SK-N-SH (cell line): Measurements from ENCODE around the gene TRIM72. TPM values are rescaled to one million over a fixed set of nuclear protein-coding genes. Genes with fewer than 3 reads are reported as not detected.

Experiments used
- CTCF ChIA-PET: fragments of 300-600, 350-600 bp; formaldehyde crosslinking; extraction: SDS; loops from one replicate; lab custom pipeline; 2021; lab: Yijun Ruan, JAX
- POLR2A ChIA-PET: fragments of 350-600 bp; sonication (Branson Sonifier 250); formaldehyde crosslinking; extraction: SDS; loops from one replicate; lab custom pipeline; 2020; ENCODE audit warnings: antibody characterized with exemption, inconsistent platforms; lab: Yijun Ruan, JAX
- DNase-seq: peaks from one replicate; pipeline ENCODE4 v3.0.0; 2012
- H2AFZ ChIP-seq: fragments of 200-600 bp; sonication (generic); 2 replicates; pipeline ENCODE4 v1.8.1; 2016; ENCODE audit warnings: antibody characterized with exemption, mild to moderate bottlenecking, low read depth
- H3F3A ChIP-seq: fragments of 200-600 bp; sonication (generic); replicated peaks from 2 replicates; pipeline ENCODE3; 2016; ENCODE audit warnings: antibody characterized with exemption, mild to moderate bottlenecking; ENCODE audit not compliant: insufficient read depth
- H3K27ac ChIP-seq, 2 experiments: fragments of 200-500 bp in 1 of 2; fragments of 200-600 bp in 1 of 2; sonication (Bioruptor generic) in 1 of 2; sonication (generic), shearing (Covaris generic) in 1 of 2; 2 replicates each; pipeline versions ENCODE4 v1.5.1 to v1.6.1; 2014 to 2016; ENCODE audit warnings: low read depth in 2 of 2, inconsistent platforms in 1 of 2, low read length in 1 of 2, mild to moderate bottlenecking in 1 of 2, mixed read lengths in 1 of 2
- H3K27me3 ChIP-seq: fragments of 200-600 bp; sonication (generic), shearing (Covaris generic); 2 replicates; pipeline ENCODE4 v1.6.1; 2016; ENCODE audit warnings: mixed run types; ENCODE audit not compliant: insufficient read depth
- H3K36me3 ChIP-seq, 2 experiments: fragments of 200-500 bp in 1 of 2; fragments of 200-600 bp in 1 of 2; sonication (Bioruptor generic) in 1 of 2; sonication (generic) in 1 of 2; replicated peaks in 1 of 2; 2 replicates each; pipeline versions ENCODE3 to v1.5.1; 2014 to 2016; ENCODE audit warnings: low read length in 1 of 2, mild to moderate bottlenecking in 1 of 2; ENCODE audit not compliant: insufficient read depth in 2 of 2, control insufficient read depth in 1 of 2
- H3K4me1 ChIP-seq, 2 experiments: fragments of 200-500 bp in 1 of 2; fragments of 200-600 bp in 1 of 2; sonication (Bioruptor generic) in 1 of 2; sonication (generic), shearing (Covaris generic) in 1 of 2; 2 replicates each; pipeline versions ENCODE4 v1.5.1 to v1.6.1; 2014 to 2016; ENCODE audit warnings: low read depth in 1 of 2, low read length in 1 of 2, mixed run types in 1 of 2; ENCODE audit not compliant: insufficient read depth in 2 of 2, control insufficient read depth in 1 of 2
- H3K4me2 ChIP-seq: fragments of 200-600 bp; sonication (generic), shearing (Covaris generic); 2 replicates; pipeline ENCODE4 v1.6.1; 2017; ENCODE audit warnings: mixed run types
- H3K4me3 ChIP-seq, 2 experiments: fragments of 200-500 bp in 1 of 2; fragments of 200-600 bp in 1 of 2; sonication (Bioruptor generic) in 1 of 2; sonication (generic), shearing (Covaris generic) in 1 of 2; 2 replicates each; pipeline versions ENCODE4 v1.5.1 to v1.8.1; 2014 to 2016; ENCODE audit warnings: low read depth in 2 of 2, inconsistent platforms in 1 of 2, low read length in 1 of 2, mild to moderate bottlenecking in 1 of 2, mixed read lengths in 1 of 2, moderate library complexity in 1 of 2
- H3K79me2 ChIP-seq: fragments of 200-600 bp; sonication (generic); 2 replicates; pipeline ENCODE4 v1.8.1; 2017; ENCODE audit warnings: mild to moderate bottlenecking; ENCODE audit not compliant: insufficient read depth
- H3K9ac ChIP-seq: fragments of 200-600 bp; sonication (generic); 2 replicates; pipeline ENCODE4 v1.6.1; 2017; ENCODE audit warnings: mixed run types
- H3K9me2 ChIP-seq: fragments of 200-600 bp; sonication (generic); 2 replicates; pipeline ENCODE4 v1.6.1; 2017; ENCODE audit warnings: mixed run types
- H3K9me3 ChIP-seq: fragments of 200-600 bp; sonication (generic); 2 replicates; pipeline ENCODE4 v1.6.1; 2017; ENCODE audit warnings: mixed run types, mild to moderate bottlenecking, moderate library complexity
- H4K20me1 ChIP-seq: fragments of 200-600 bp; sonication (generic); 2 replicates; pipeline ENCODE4 v1.6.1; 2017; ENCODE audit warnings: mild to moderate bottlenecking, mixed run types; ENCODE audit not compliant: insufficient read depth
- CTCF ChIP-seq: fragments of 200-600 bp; sonication (generic); IDR thresholded peaks from 2 replicates; pipeline ENCODE4 v1.6.1; 2017; ENCODE audit warnings: antibody characterized with exemption, mild to moderate bottlenecking, moderate library complexity
- FOXJ3 ChIP-seq: sonication (generic); formaldehyde crosslinking; IDR thresholded peaks from 2 replicates; pipeline ENCODE4 v1.5.1; 2020; ENCODE audit warnings: mild to moderate bottlenecking, missing genetic modification reagents
- GABPA ChIP-seq: IDR thresholded peaks from 2 replicates; pipeline ENCODE4 v1.4.0; 2012; ENCODE audit warnings: low read depth, mild to moderate bottlenecking
- IRF3 ChIP-seq: fragments of 150-350 bp; IDR thresholded peaks from 2 replicates; pipeline ENCODE4 v1.6.1; 2016; ENCODE audit warnings: mild to moderate bottlenecking, low read depth, low read length
- JUND ChIP-seq: IDR thresholded peaks from 2 replicates; pipeline ENCODE4 v1.4.0; 2012
- MXI1 ChIP-seq: IDR thresholded peaks from 2 replicates; pipeline ENCODE4 v1.6.1; 2012; ENCODE audit warnings: mild to moderate bottlenecking, low read depth, low read length, improper control_type of control experiment
- RAD21 ChIP-seq: IDR thresholded peaks from 2 replicates; pipeline ENCODE4 v1.6.1; 2012; ENCODE audit warnings: mild to moderate bottlenecking, low read length
- RFX5 ChIP-seq: IDR thresholded peaks from 2 replicates; pipeline ENCODE4 v1.6.1; 2012; ENCODE audit warnings: mild to moderate bottlenecking, improper control_type of control experiment, low read length
- USF1 ChIP-seq: IDR thresholded peaks from 2 replicates; pipeline ENCODE4 v1.4.0; 2012; ENCODE audit warnings: low read depth, borderline replicate concordance
- YY1 ChIP-seq: IDR thresholded peaks from 2 replicates; pipeline ENCODE4 v1.4.0; 2012; ENCODE audit warnings: low read depth, mild to moderate bottlenecking
- ZBTB33 ChIP-seq: IDR thresholded peaks from 2 replicates; pipeline ENCODE4 v1.4.0; 2012; ENCODE audit warnings: low read depth, borderline replicate concordance
- WGBS: methylation state at CpG from one replicate; pipeline ENCODE4 v1.1.6; 2017; ENCODE audit warnings: low lambda C conversion rate; 5-methylcytosine and 5-hydroxymethylcytosine counted together
- polyA plus RNA-seq, 3 experiments: library from polyadenylated mRNA; depleted of rRNA; stranded (reverse); fragments of >200 nt; gene quantifications; 2 replicates each; pipeline ENCODE4 v1.2.3, GENCODE V29; 2012

Gene TRIM72
- polyA plus RNA-seq, 1 of the 3 experiments (the other 2 are of a cell fraction) = under 0.01 TPM

GRCh38 chr16:31202414-31203375 lies 11.2 kb upstream of the TRIM72 start, which contains the start of gene PYCARD:
PYCARD (minus strand) TSS chr16:31202760; CDS start chr16:31202690, 70 bp downstream.
- Histone ChIP-seq H3K4me1 (no peaks in the 10 kb centered on the region), H3K36me3 (peaks cover 0 to 5% of the 10 kb centered on the region in 2 experiments), H2AFZ (no peak within 1 kb of the TSS), H3K27me3 (peaks cover 13% of the 10 kb centered on the region), H3K4me3 (no peak within 1 kb of the TSS), H3K9ac (no peak within 1 kb of the TSS), H3K9me2 (no peaks in the 10 kb centered on the region), H3K79me2 (no peaks in the 10 kb centered on the region), H4K20me1 (peaks cover 28% of the 10 kb centered on the region), H3K4me2 (0 out of 2 replicates have a peak within 1 kb of the TSS, but pooled peaks have one; percentile 7), H3K27ac (no peak within 1 kb of the TSS), H3F3A (peaks cover 28% of the 10 kb centered on the region), H3K9me3 (no peaks in the 10 kb centered on the region)
- POLR2A ChIA-PET = interaction anchor here (0.5 kb wide), 1 partner anchor 19 kb away, joined by 3 read pairs; no protein-coding TSS in a partner anchor
- TF ChIP-seq RFX5 = no peak
- TF ChIP-seq USF1 = no peak
- TF ChIP-seq YY1 = no peak
- TF ChIP-seq RAD21 = no peak
- no peak for TF ChIP-seq MXI1
- 73% methylated on average over 26 of the region's 69 CpGs for WGBS
- DNase-seq = peak; percentile 60
- CTCF ChIA-PET = interaction anchor here (0.6 to 2.8 kb wide), 3 partner anchors 11 to 218 kb away, joined by 3 to 8 read pairs (median 4); partner anchors contain the start of genes HSD3B7 and TRIM72

- Histone ChIP-seq H3K4me3 (no peak overlapping the region), H3K27me3 (peaks cover 34% of the 10 kb centered on the region), H3K27ac (no peak overlapping the region), H3K9me2 (no peaks in the 10 kb centered on the region), H3K9ac (no peak overlapping the region), H3K4me2 (no peak overlapping the region), H3K36me3 (no peaks in the 10 kb centered on the region), H3K4me1 (no peaks in the 10 kb centered on the region), H3K79me2 (no peaks in the 10 kb centered on the region), H4K20me1 (peaks cover 6% of the 10 kb centered on the region), H3K9me3 (no peaks in the 10 kb centered on the region), H3F3A (peaks cover 14% of the 10 kb centered on the region), H2AFZ (no peak overlapping the region)
- 85% methylated on average over 9 of the region's 9 CpGs for WGBS
- TF ChIP-seq IRF3 (no peak), ZBTB33 (no peak), FOXJ3 (CRISPR knock-in tag) (no peak), GABPA (no peak), JUND (no peak), CTCF (no peak)
- CTCF ChIA-PET = interaction anchor here (1.7 kb wide), 1 partner anchor 8 kb away, joined by 3 read pairs; the partner anchor contains the start of gene TRIM72
- no peak for DNase-seq
- POLR2A ChIA-PET = no interaction called here
These were observed 8.8 kb upstream of the TRIM72 start for GRCh38 chr16:31204871-31205666.
